Liver (tissue), 9 donors: ENCODE measurements around the gene ZNF709. TPM values are rescaled to one million over a fixed set of nuclear protein-coding genes. Genes with fewer than 3 reads are reported as not detected.
"Not testable (repeated sequence)": the region's sequence is repeated elsewhere in the genome, so short reads cannot be mapped to it uniquely, and the experiment has no call there.

ENCODE experiments used
- DNase-seq: peaks from one replicate; pipeline ENCODE4 v3.0.0-alpha.2; 2017; ENCODE audit warnings: low spot score
- H3K27ac ChIP-seq, 2 donors: one replicate each; pipeline ENCODE4 v1.7.0; 2013; ENCODE audit warnings: inconsistent platforms in 2 of 2, low read length in 2 of 2, control low read depth in 1 of 2, low read depth in 1 of 2, mild to moderate bottlenecking in 1 of 2
- H3K27me3 ChIP-seq, 4 donors: one replicate each; pipeline versions ENCODE4 v1.6.1 to v1.7.0; 2013; ENCODE audit warnings: low read length in 3 of 4, inconsistent platforms in 1 of 4, mild to moderate bottlenecking in 1 of 4, moderate library complexity in 1 of 4; ENCODE audit not compliant: control insufficient read depth in 4 of 4, insufficient read depth in 4 of 4
- H3K36me3 ChIP-seq, 4 donors: one replicate each; pipeline versions ENCODE4 v1.6.1 to v1.7.0; 2013; ENCODE audit warnings: low read length in 3 of 4, mild to moderate bottlenecking in 3 of 4, low read depth in 1 of 4, moderate library complexity in 1 of 4; ENCODE audit not compliant: control insufficient read depth in 4 of 4, insufficient read depth in 3 of 4
- H3K4me1 ChIP-seq, 4 donors: one replicate each; pipeline versions ENCODE4 v1.6.1 to v1.7.0; 2013; ENCODE audit warnings: low read length in 3 of 4, mild to moderate bottlenecking in 3 of 4, moderate library complexity in 1 of 4; ENCODE audit not compliant: control insufficient read depth in 4 of 4, insufficient read depth in 4 of 4
- H3K4me3 ChIP-seq, 3 donors: one replicate each; pipeline versions ENCODE4 v1.6.1 to v1.7.0; 2013; ENCODE audit warnings: low read length in 3 of 3, control low read depth in 1 of 3, low read depth in 1 of 3, mild to moderate bottlenecking in 1 of 3
- H3K9ac ChIP-seq, 2 donors: one replicate each; pipeline ENCODE4 v1.7.0; 2013; ENCODE audit warnings: low read length in 2 of 2, mild to moderate bottlenecking in 2 of 2, moderate library complexity in 2 of 2, control low read depth in 1 of 2, low read depth in 1 of 2
- H3K9me3 ChIP-seq, 4 donors: one replicate each; pipeline versions ENCODE4 v1.6.1 to v1.7.0; 2013; ENCODE audit warnings: low read length in 3 of 4; ENCODE audit not compliant: control insufficient read depth in 4 of 4
- EGR1 ChIP-seq, 2 donors: IDR thresholded peaks; 2 replicates each; pipeline ENCODE4 v1.6.1; 2016 to 2018; ENCODE audit warnings: antibody characterized with exemption in 2 of 2, low read depth in 2 of 2
- FOXA1 ChIP-seq: IDR thresholded peaks from 2 replicates; pipeline ENCODE4 v1.6.1; 2016; ENCODE audit warnings: antibody characterized with exemption
- FOXA2 ChIP-seq: IDR thresholded peaks from 2 replicates; pipeline ENCODE4 v1.6.1; 2016; ENCODE audit warnings: antibody characterized with exemption
- GABPA ChIP-seq, 2 donors: IDR thresholded peaks in 1 of 2; conservative IDR thresholded peaks in 1 of 2; 2 replicates each; pipeline ENCODE4 v1.6.1; 2016; ENCODE audit warnings: antibody characterized with exemption in 2 of 2, mild to moderate bottlenecking in 1 of 2, moderate library complexity in 1 of 2
- HNF4A ChIP-seq, 2 donors: conservative IDR thresholded peaks; 2 replicates each; pipeline ENCODE4 v1.6.1; 2016; ENCODE audit warnings: antibody characterized with exemption in 2 of 2, mild to moderate bottlenecking in 2 of 2
- HNF4G ChIP-seq: IDR thresholded peaks from 2 replicates; pipeline ENCODE4 v1.6.1; 2016; ENCODE audit warnings: antibody characterized with exemption
- JUND ChIP-seq, 2 donors: IDR thresholded peaks; 2 replicates each; pipeline ENCODE4 v1.6.1; 2016; ENCODE audit warnings: antibody characterized with exemption in 2 of 2
- NR2F2 ChIP-seq: IDR thresholded peaks from 2 replicates; pipeline ENCODE4 v1.6.1; 2016; ENCODE audit warnings: antibody characterized with exemption
- RAD21 ChIP-seq, 2 donors: IDR thresholded peaks; 2 replicates each; pipeline ENCODE4 v1.6.1; 2016; ENCODE audit warnings: antibody characterized with exemption in 2 of 2, mild to moderate bottlenecking in 2 of 2
- REST ChIP-seq: IDR thresholded peaks from 2 replicates; pipeline ENCODE4 v1.6.1; 2016; ENCODE audit warnings: antibody characterized with exemption, mild to moderate bottlenecking
- RXRA ChIP-seq, 2 donors: IDR thresholded peaks; 2 replicates each; pipeline ENCODE4 v1.6.1; 2017 to 2018; ENCODE audit warnings: antibody characterized with exemption in 2 of 2, mild to moderate bottlenecking in 1 of 2
- SP1 ChIP-seq: IDR thresholded peaks from 2 replicates; pipeline ENCODE4 v1.6.1; 2018; ENCODE audit warnings: antibody characterized with exemption, mild to moderate bottlenecking
- TAF1 ChIP-seq: conservative IDR thresholded peaks from 2 replicates; pipeline ENCODE4 v1.6.1; 2016; ENCODE audit warnings: antibody characterized with exemption, mild to moderate bottlenecking
- YY1 ChIP-seq: IDR thresholded peaks from 2 replicates; pipeline ENCODE4 v1.6.1; 2016; ENCODE audit warnings: antibody characterized with exemption, mild to moderate bottlenecking
- ZBTB33 ChIP-seq: IDR thresholded peaks from 2 replicates; pipeline ENCODE4 v1.6.1; 2016; ENCODE audit warnings: antibody characterized with exemption
- WGBS: extraction: QIAGEN DNeasy Blood & Tissue Kit; methylation state at CpG from one replicate; pipeline ENCODE4 v1.1.7; 2013; 5-methylcytosine and 5-hydroxymethylcytosine counted together
- polyA plus RNA-seq, 2 donors: library from polyadenylated mRNA; stranded (reverse) in 1 of 2; unstranded in 1 of 2; fragments of 200-250 nt in 1 of 2; fragments of >200 nt in 1 of 2; fragmentation: Nextera tagmentation in 1 of 2; extraction: Ambion mirVana in 1 of 2; gene quantifications; one replicate each; pipeline versions ENCODE4 v1.2.1 to v1.2.3, GENCODE V29; 2013 to 2015
- total RNA-seq, 2 donors: library from RNA; depleted of rRNA; stranded (reverse); fragments of >200 nt; gene quantifications; one replicate each; pipeline ENCODE4 v1.2.3, GENCODE V29; 2014
- TF ChIP-seq, protein P1 (sequence below): IDR thresholded peaks from 2 replicates; pipeline ENCODE4 v1.6.1; 2016; ENCODE audit warnings: antibody characterized with exemption
- TF ChIP-seq, protein P2 (sequence below): IDR thresholded peaks from 2 replicates; pipeline ENCODE4 v1.6.1; 2016; ENCODE audit warnings: antibody characterized with exemption
- donor health status: healthy.
- donor health status: healthy.
- donor health status: healthy.
- donor health status: healthy.
- donor health status: healthy.

The ZNF709 gene
- total and polyA plus RNA-seq, 4 donors, result 0.24 to 1.9 (median 0.79) TPM

GRCh38 chr19:12465211-12465610 lies 19.4 kb downstream of the ZNF709 start:
- 85% methylated on average over 5 of the region's 5 CpGs for WGBS
- Histone ChIP-seq H3K36me3 (peaks cover 0 to 26% (median 13%) of the 10 kb centered on the region in 4 donors), H3K27me3 (no peaks in the 10 kb centered on the region), H3K4me3 (peak overlapping the region in 2 of 3 donors; percentile 16 to 26), H3K9ac (no peak overlapping the region), H3K27ac (no peak overlapping the region), H3K4me1 (no peaks in the 10 kb centered on the region), H3K9me3 (peaks cover 31 to 59% (median 36%) of the 10 kb centered on the region in 4 donors)
- DNase-seq, result no peak
- TF ChIP-seq ZBTB33, result no peak
- TF ChIP-seq REST, result no peak
- no peak for TF ChIP-seq HNF4G
- no peak for TF ChIP-seq YY1
- no peak for TF ChIP-seq NR2F2
- TF ChIP-seq, protein P1, sequence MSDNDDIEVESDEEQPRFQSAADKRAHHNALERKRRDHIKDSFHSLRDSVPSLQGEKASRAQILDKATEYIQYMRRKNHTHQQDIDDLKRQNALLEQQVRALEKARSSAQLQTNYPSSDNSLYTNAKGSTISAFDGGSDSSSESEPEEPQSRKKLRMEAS, result no peak
- TF ChIP-seq, protein P2, sequence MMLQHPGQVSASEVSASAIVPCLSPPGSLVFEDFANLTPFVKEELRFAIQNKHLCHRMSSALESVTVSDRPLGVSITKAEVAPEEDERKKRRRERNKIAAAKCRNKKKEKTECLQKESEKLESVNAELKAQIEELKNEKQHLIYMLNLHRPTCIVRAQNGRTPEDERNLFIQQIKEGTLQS, result no peak
- TF ChIP-seq TAF1, result no peak
- TF ChIP-seq SP1, result no peak
- TF ChIP-seq FOXA2, result no peak
- TF ChIP-seq EGR1 (IDR thresholded peaks at IDR 0.05; ENCODE audit: low read depth in 2 of 2), result no peak
- no peak for TF ChIP-seq RXRA (IDR thresholded peaks at IDR 0.05)
- no peak for TF ChIP-seq GABPA (IDR thresholded peaks at IDR 0.05 in 1 of 2, conservative IDR thresholded peaks at IDR 0.05 in 1 of 2)

- Histone ChIP-seq H3K27me3 (no peaks in the 10 kb centered on the region), H3K4me3 (peak overlapping the region in 2 of 3 donors; percentile 9 to 56), H3K36me3 (peaks cover 0 to 22% (median 13%) of the 10 kb centered on the region in 4 donors), H3K9ac (no peak overlapping the region), H3K9me3 (peaks cover 30 to 54% (median 36%) of the 10 kb centered on the region in 4 donors), H3K4me1 (no peaks in the 10 kb centered on the region), H3K27ac (no peak overlapping the region)
- WGBS, result 97% methylated on average over 3 of the region's 3 CpGs
- no peak for TF ChIP-seq HNF4G
- TF ChIP-seq, protein P2, result no peak
- TF ChIP-seq RAD21 (IDR thresholded peaks at IDR 0.05), result no peak
- no peak for TF ChIP-seq REST
- TF ChIP-seq GABPA (IDR thresholded peaks at IDR 0.05 in 1 of 2, conservative IDR thresholded peaks at IDR 0.05 in 1 of 2), result no peak
- TF ChIP-seq, protein P1, result no peak
- TF ChIP-seq JUND (IDR thresholded peaks at IDR 0.05), result no peak
- no peak for TF ChIP-seq RXRA (IDR thresholded peaks at IDR 0.05)
- no peak for TF ChIP-seq TAF1
- no peak for TF ChIP-seq FOXA1
- no peak for TF ChIP-seq NR2F2
- no peak for TF ChIP-seq FOXA2
- no peak for TF ChIP-seq HNF4A (conservative IDR thresholded peaks at IDR 0.05)
- no peak for TF ChIP-seq SP1
- no peak for TF ChIP-seq EGR1 (IDR thresholded peaks at IDR 0.05; ENCODE audit: low read depth in 2 of 2)
- no peak for DNase-seq
Observed at GRCh38 chr19:12464769-12465168, 19.8 kb downstream of the ZNF709 start.

DNA sequence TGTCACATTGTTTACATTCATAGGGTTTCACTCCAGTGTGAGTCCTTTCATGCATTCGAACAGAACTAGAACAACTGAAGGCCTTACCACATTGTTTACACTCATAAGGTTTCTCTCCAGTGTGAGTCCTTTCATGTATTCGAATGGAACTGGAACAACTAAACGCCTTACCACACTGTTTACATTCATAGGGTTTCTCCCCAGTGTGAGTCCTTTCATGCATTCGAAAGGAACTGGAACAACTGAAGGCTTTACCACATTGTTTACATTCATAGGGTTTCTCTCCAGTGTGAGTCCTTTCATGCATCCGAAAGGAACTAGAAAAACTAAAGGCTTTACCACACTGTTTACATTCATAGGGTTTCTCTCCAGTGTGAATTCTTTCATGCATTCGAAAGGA lies 20.5 kb downstream of the ZNF709 start:
- not testable (repeated sequence) for H3K4me1 ChIP-seq, H3K27me3 ChIP-seq, H3K27ac ChIP-seq, DNase-seq, H3K9ac ChIP-seq
- Histone ChIP-seq H3K36me3 (peaks cover 0 to 21% (median 13%) of the 10 kb centered on the region in 4 donors), H3K9me3 (peaks cover 28 to 51% (median 36%) of the 10 kb centered on the region in 4 donors), H3K4me3 (peak overlapping the region in 1 of 3 donors; percentile 69)
- WGBS, result 96% methylated on average over 6 of the region's 6 CpGs
